ENCODE measurements around the gene PAQR5. TPM values are rescaled to one million over a fixed set of nuclear protein-coding genes. Genes with fewer than 3 reads are reported as not detected.
"Not testable (repeated sequence)": the region's sequence is repeated elsewhere in the genome, so short reads cannot be mapped to it uniquely, and the experiment has no call there.

PAQR5 gene
- total RNA-seq, 1 experiment from 2014 or later, result 20.3 TPM

- no peak for TF ChIP-seq CTCF (IDR thresholded peaks at IDR 0.05; ENCODE audit: unreplicated experiment)
- intact Hi-C loops (cut with micrococcal nuclease), result no loop called here
- no peak for DNase-seq (ENCODE audit: unreplicated experiment)
- H3K4me1 Mint-ChIP-seq (ENCODE audit: insufficient read depth, unreplicated experiment), result peaks cover 31% of the 10 kb centered on the region
- H3K36me3 Mint-ChIP-seq (ENCODE audit: insufficient read depth, unreplicated experiment), result no peaks in the 10 kb centered on the region
- no peaks in the 10 kb centered on the region for H3K27me3 Mint-ChIP-seq (ENCODE audit: insufficient read depth, unreplicated experiment)
- no peaks in the 10 kb centered on the region for H3K9me3 Mint-ChIP-seq (ENCODE audit: unreplicated experiment)
- CTCF ChIA-PET, result interaction anchor here (1.4 kb wide), 1 partner anchor 95 kb away, joined by 5 read pairs; no protein-coding TSS in a partner anchor
- BruUV-seq (replicated peaks), result no TSS peak
- POLR2A ChIA-PET, result interaction anchor here (1.1 to 1.2 kb wide), 2 partner anchors 10 to 89 kb away, joined by 3 read pairs; no protein-coding TSS in a partner anchor
- H3K27ac Mint-ChIP-seq (ENCODE audit: low read depth, unreplicated experiment), result no peak overlapping the region
- H3K4me3 Mint-ChIP-seq (ENCODE audit: unreplicated experiment), result peak overlapping the region; percentile 67
Measured at GRCh38 chr15:69299451-69299886, 757 bp downstream of the PAQR5 start.

GRCh38 chr15:69299943-69300588 is 1.4 kb downstream of the PAQR5 start:
- Mint-ChIP-seq H3K4me3 (ENCODE audit: unreplicated experiment) (no peak overlapping the region), H3K27ac (ENCODE audit: low read depth, unreplicated experiment) (no peak overlapping the region), H3K27me3 (ENCODE audit: insufficient read depth, unreplicated experiment) (no peaks in the 10 kb centered on the region), H3K9me3 (ENCODE audit: unreplicated experiment) (no peaks in the 10 kb centered on the region), H3K36me3 (ENCODE audit: insufficient read depth, unreplicated experiment) (no peaks in the 10 kb centered on the region), H3K4me1 (ENCODE audit: insufficient read depth, unreplicated experiment) (peaks cover 37% of the 10 kb centered on the region)
- CTCF ChIA-PET, result interaction anchor here (0.7 to 1.4 kb wide), 2 partner anchors 63 to 94 kb away, joined by 3 to 5 read pairs; no protein-coding TSS in a partner anchor
- BruUV-seq (replicated peaks), result TSS peak; percentile 30
- no peak for TF ChIP-seq CTCF (IDR thresholded peaks at IDR 0.05; ENCODE audit: unreplicated experiment)
- POLR2A ChIA-PET, result interaction anchor here (1.1 to 1.2 kb wide), 2 partner anchors 10 to 90 kb away, joined by 3 read pairs; no protein-coding TSS in a partner anchor
- DNase-seq (ENCODE audit: unreplicated experiment), result peak; percentile 18
- intact Hi-C loops (cut with micrococcal nuclease), result no loop called here

GRCh38 chr15:69301101-69301500 is 2.4 kb downstream of the PAQR5 start:
- BruUV-seq (replicated peaks); H3K36me3 Mint-ChIP-seq (ENCODE audit: insufficient read depth, unreplicated experiment); H3K4me3 Mint-ChIP-seq (ENCODE audit: unreplicated experiment); H3K27ac Mint-ChIP-seq (ENCODE audit: low read depth, unreplicated experiment); DNase-seq (ENCODE audit: unreplicated experiment); intact Hi-C loops (cut with micrococcal nuclease); H3K27me3 Mint-ChIP-seq (ENCODE audit: insufficient read depth, unreplicated experiment); H3K9me3 Mint-ChIP-seq (ENCODE audit: unreplicated experiment): not testable (repeated sequence)
- ChIA-PET POLR2A (interaction anchor here (0.6 to 0.8 kb wide), 2 partner anchors 11 to 31 kb away, joined by 3 to 4 read pairs; no protein-coding TSS in a partner anchor), CTCF (interaction anchor here (0.5 to 0.7 kb wide), 3 partner anchors 19 to 109 kb away, joined by 3 to 4 read pairs (median 3); no protein-coding TSS in a partner anchor)
- H3K4me1 Mint-ChIP-seq (ENCODE audit: insufficient read depth, unreplicated experiment), result peaks cover 48% of the 10 kb centered on the region

- H3K9me3 Mint-ChIP-seq (ENCODE audit: unreplicated experiment); H3K4me3 Mint-ChIP-seq (ENCODE audit: unreplicated experiment); DNase-seq (ENCODE audit: unreplicated experiment); BruUV-seq (replicated peaks); POLR2A ChIA-PET; H3K36me3 Mint-ChIP-seq (ENCODE audit: insufficient read depth, unreplicated experiment); intact Hi-C loops (cut with micrococcal nuclease); H3K27me3 Mint-ChIP-seq (ENCODE audit: insufficient read depth, unreplicated experiment); H3K27ac Mint-ChIP-seq (ENCODE audit: low read depth, unreplicated experiment): not testable (repeated sequence)
- CTCF ChIA-PET, result interaction anchor here (0.8 to 0.9 kb wide), 2 partner anchors 10 to 92 kb away, joined by 3 to 5 read pairs; no protein-coding TSS in a partner anchor
- peaks cover 53% of the 10 kb centered on the region for H3K4me1 Mint-ChIP-seq (ENCODE audit: insufficient read depth, unreplicated experiment)
Measured at GRCh38 chr15:69302087-69302486, 3.4 kb downstream of the PAQR5 start.

GRCh38 chr15:69302929-69303328 is 4.2 kb downstream of the PAQR5 start:
- Mint-ChIP-seq H3K4me1 (ENCODE audit: insufficient read depth, unreplicated experiment) (peaks cover 53% of the 10 kb centered on the region), H3K27ac (ENCODE audit: low read depth, unreplicated experiment) (peak overlapping the region; percentile 96), H3K9me3 (ENCODE audit: unreplicated experiment) (no peaks in the 10 kb centered on the region), H3K36me3 (ENCODE audit: insufficient read depth, unreplicated experiment) (no peaks in the 10 kb centered on the region), H3K27me3 (ENCODE audit: insufficient read depth, unreplicated experiment) (no peaks in the 10 kb centered on the region), H3K4me3 (ENCODE audit: unreplicated experiment) (no peak overlapping the region)
- BruUV-seq (replicated peaks), result no TSS peak
- intact Hi-C loops (cut with micrococcal nuclease), result no loop called here
- no peak for TF ChIP-seq CTCF (IDR thresholded peaks at IDR 0.05; ENCODE audit: unreplicated experiment)
- DNase-seq (ENCODE audit: unreplicated experiment), result no peak
- ChIA-PET POLR2A (no interaction called here), CTCF (interaction anchor here (0.8 to 1.2 kb wide), 3 partner anchors 11 to 101 kb away, joined by 3 to 5 read pairs (median 4); no protein-coding TSS in a partner anchor)
